Mucosa of descending colon (tissue), 3 donors: ENCODE results near the gene A2ML1. TPM values are rescaled to one million over a fixed set of nuclear protein-coding genes. Genes with fewer than 3 reads are reported as not detected.
A peak's percentile ranks its signal among the peaks of the same experiment; 100 is the strongest.

Experiments used
- ATAC-seq: fragments of 200-7000 bp; cut with Tn5 transposase; one replicate; pipeline ENCODE4 v1.9.1; 2020; ENCODE audit warnings: mild to moderate bottlenecking, moderate library complexity
- DNase-seq, 3 donors: peaks; one replicate each; pipeline ENCODE4 v3.0.0-alpha.2; 2020
- H3K36me3 ChIP-seq: fragments of 200-600 bp; one replicate; pipeline ENCODE4 v1.8.0; 2021; ENCODE audit warnings: low read depth, mild to moderate bottlenecking
- H3K4me1 ChIP-seq: fragments of 200-600 bp; one replicate; pipeline ENCODE4 v1.8.0; 2021; ENCODE audit warnings: low read depth, mild to moderate bottlenecking
- H3K4me3 ChIP-seq: fragments of 200-600 bp; one replicate; pipeline ENCODE4 v1.8.0; 2021; ENCODE audit warnings: mild to moderate bottlenecking
- H3K9me3 ChIP-seq: fragments of 200-600 bp; one replicate; pipeline ENCODE4 v1.8.0; 2021; ENCODE audit warnings: mild to moderate bottlenecking
- intact Hi-C, 2 donors: fragments of 100-400 bp; cut with DNase I in 1 of 2; cut with micrococcal nuclease in 1 of 2; formaldehyde crosslinking; loops; one replicate each; pipeline versions ENCODE4 v1.11.0 to v1.11.1; 2022; cut with DNase I, micrococcal nuclease
- total RNA-seq, 3 donors: library from RNA; stranded (reverse); fragmentation: NEBNext Ultra II Directional in 2 of 3; extraction: Animal tissue kit (Norgen Biotek cat#: 25700) in 2 of 3; gene quantifications; one replicate each; pipeline versions ENCODE4 v1.2.1 to v1.2.4, GENCODE V29; 2021 to 2023
- TF ChIP-seq, protein P1 (sequence below): fragments of 200-600 bp; IDR thresholded peaks from one replicate; pipeline ENCODE4 v1.8.0; 2022; ENCODE audit warnings: antibody characterized with exemption, mild to moderate bottlenecking
- donor health status: DM: no; HTN: no; CAD: no; lungs with moderate emphysema.
- donor health status: DM: no; HTN: no; CAD: no.
- donor health status: DM: no; HTN: yes; CAD: no.

A2ML1 gene
- total RNA-seq, 3 donors from 2014 or later = 0.46 TPM; not detected in 2

DNA sequence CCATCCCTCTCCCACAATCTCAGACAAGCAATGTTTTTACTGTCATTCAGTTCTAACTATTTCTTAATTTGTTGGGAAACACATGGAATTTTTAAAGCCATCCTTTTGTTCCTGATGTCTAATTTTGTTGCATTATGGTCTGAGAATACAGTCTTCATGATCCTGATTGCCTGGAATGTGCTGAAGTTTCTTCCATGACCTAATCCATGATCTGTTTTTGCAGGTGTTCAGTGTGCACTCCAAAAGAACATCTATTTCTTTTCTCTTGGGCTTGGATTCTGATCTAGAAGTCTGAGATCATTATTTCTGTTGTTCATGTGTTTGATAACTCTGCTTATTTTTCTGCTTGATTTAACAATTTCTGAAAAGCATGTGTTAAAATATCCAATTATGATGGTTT is 48.6 kb downstream of the A2ML1 start:
- DNase-seq (no peak), ATAC-seq (no peak)
- intact Hi-C loops = no loop called here

DNA sequence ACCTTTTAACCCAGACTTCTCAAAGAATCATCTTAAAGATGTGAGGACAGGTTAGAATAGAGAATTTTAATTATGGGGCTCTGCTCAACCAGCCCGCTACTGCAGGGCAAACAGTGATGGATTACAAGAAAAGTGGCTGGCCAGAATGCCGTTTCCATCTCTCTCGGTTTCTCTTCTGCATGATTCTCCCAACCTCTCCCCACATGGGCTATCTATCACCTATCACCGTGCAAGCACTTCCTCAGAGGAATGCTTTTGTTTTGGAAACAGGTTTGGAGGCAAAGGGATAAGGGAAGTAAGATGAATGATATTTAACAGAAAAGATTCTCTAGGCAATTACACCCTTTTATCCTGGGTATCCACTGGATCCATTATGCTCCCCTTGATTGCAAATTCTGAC is 54.5 kb downstream of the A2ML1 start:
- no peak for DNase-seq
- intact Hi-C loops = no loop called here
- no peaks in the 10 kb centered on the region for H3K36me3 ChIP-seq
- no peak for ATAC-seq
- H3K4me1 ChIP-seq = no peaks in the 10 kb centered on the region
- TF ChIP-seq, protein P1, sequence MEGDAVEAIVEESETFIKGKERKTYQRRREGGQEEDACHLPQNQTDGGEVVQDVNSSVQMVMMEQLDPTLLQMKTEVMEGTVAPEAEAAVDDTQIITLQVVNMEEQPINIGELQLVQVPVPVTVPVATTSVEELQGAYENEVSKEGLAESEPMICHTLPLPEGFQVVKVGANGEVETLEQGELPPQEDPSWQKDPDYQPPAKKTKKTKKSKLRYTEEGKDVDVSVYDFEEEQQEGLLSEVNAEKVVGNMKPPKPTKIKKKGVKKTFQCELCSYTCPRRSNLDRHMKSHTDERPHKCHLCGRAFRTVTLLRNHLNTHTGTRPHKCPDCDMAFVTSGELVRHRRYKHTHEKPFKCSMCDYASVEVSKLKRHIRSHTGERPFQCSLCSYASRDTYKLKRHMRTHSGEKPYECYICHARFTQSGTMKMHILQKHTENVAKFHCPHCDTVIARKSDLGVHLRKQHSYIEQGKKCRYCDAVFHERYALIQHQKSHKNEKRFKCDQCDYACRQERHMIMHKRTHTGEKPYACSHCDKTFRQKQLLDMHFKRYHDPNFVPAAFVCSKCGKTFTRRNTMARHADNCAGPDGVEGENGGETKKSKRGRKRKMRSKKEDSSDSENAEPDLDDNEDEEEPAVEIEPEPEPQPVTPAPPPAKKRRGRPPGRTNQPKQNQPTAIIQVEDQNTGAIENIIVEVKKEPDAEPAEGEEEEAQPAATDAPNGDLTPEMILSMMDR = no peak
- no peaks in the 10 kb centered on the region for H3K9me3 ChIP-seq
- no peak overlapping the region for H3K4me3 ChIP-seq

More for the DNA sequence above, 48.6 kb downstream of the A2ML1 start:
- Histone ChIP-seq H3K36me3 (no peaks in the 10 kb centered on the region), H3K4me1 (no peaks in the 10 kb centered on the region), H3K9me3 (no peaks in the 10 kb centered on the region), H3K4me3 (no peak overlapping the region)
- TF ChIP-seq, protein P1 = no peak

DNA sequence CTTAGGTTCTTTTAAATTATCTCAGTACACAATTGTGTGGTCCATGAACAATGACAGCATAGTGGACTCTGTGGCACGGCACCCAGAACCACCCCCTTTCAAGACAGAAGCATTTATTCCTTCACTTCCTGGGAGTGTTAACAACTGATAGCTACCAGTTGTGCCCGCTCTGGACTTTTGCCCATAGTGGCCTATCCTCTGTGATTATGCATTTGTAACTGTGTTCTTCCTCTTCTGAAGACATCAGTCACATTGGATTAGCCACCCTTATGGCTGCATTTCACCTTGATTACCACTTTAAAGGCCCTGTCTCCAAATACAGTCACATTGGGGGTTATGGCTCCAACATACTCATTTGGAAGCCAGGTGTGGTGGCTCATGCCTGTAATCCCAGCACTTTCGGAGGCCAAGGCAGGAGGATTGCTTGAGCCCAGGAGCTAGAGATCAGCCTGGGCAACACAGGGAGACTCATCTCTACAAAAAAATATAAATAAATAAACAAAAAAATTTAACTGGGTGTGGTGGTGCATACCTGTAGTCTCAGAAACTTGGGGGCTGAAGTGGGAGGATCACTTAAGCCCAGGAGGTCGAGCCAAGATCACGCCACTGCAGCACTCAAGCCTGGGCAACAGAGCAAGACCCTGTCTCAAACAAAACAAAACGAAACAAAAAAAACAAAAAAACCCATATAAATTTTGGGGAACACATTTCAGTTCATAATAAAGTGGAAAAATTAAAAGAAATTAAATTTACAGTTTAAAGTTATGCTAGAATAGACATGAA is 64.3 kb downstream of the A2ML1 start:
- ATAC-seq (no peak), DNase-seq (no peak)
- TF ChIP-seq, protein P1 = no peak

DNA sequence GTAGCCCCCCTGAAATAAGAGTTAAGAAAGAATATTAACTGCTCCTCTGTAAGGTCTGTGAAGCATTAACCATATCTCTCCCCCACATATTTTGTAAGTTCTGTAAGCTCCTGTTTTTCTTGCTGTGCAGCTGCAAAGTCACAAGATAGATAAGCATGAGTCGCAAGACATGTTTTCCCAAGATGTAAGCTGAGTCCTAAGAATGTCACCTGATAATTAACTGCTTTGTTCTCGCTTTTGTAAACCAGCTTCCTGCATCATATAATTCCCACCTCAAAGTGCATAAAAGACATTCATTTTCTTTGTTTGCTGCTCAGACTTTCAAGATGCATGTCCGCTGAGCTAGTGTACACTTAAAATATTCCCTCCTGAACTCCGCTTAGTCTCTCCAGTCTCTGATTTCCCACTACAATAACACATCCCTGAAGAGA is 64.9 kb downstream of the A2ML1 start:
- no peak for DNase-seq
- intact Hi-C loops = no loop called here
- no peak overlapping the region for H3K4me3 ChIP-seq

More for the DNA sequence above, 64.3 kb downstream of the A2ML1 start:
- H3K9me3 ChIP-seq = no peaks in the 10 kb centered on the region
- intact Hi-C loops = no loop called here
- H3K4me1 ChIP-seq = no peaks in the 10 kb centered on the region
- H3K36me3 ChIP-seq = no peaks in the 10 kb centered on the region
- H3K4me3 ChIP-seq = no peak overlapping the region

DNA sequence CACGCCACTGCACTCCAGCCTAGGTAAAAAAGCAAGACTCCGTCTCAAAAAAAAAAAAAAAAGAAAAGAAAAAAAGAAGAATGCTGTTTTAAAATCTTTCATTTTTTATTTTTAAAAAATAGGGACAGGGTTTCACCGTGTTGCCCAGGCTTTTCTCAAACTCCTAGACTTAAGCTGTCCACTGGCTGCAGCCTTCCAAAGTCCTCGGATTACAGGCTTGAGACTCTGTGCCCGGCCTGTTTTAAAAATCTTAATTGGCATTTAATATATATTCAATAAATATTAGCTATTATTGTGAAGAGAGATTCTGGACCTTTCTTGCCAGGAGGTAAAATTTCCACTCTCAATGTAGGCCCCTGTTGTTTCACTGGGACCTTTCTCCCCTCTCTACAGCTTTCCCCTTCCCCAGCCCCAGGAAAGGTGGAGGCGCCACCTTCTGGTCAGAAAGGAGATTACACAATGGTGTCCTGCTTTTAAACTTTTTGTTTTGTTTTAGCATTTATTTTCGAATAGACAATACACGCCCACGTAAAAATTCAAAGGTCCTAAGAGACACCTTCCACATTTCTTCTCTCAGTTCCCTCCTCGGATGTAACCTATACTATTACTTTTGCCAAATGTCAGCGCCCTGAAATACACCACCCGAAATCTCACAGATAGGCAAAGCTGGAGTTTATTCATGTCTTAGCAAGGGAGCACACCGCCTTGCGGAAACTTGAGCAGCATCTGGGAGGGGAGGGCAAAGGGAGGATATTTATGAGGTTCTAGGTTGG is 68.1 kb downstream of the A2ML1 start:
- intact Hi-C loops = loop anchor here in 1 of 2 donors (10.0 kb wide), 1 partner anchor 206 kb away; no protein-coding TSS in a partner anchor
- Histone ChIP-seq H3K9me3 (no peaks in the 10 kb centered on the region), H3K4me1 (no peaks in the 10 kb centered on the region), H3K4me3 (no peak overlapping the region), H3K36me3 (no peaks in the 10 kb centered on the region)
- TF ChIP-seq, protein P1 = peak; percentile 73
- ATAC-seq (peak; percentile 72), DNase-seq (peak in 1 of 3 donors; percentile 62)

More for the DNA sequence above, 64.9 kb downstream of the A2ML1 start:
- Histone ChIP-seq H3K4me1 (no peaks in the 10 kb centered on the region), H3K36me3 (no peaks in the 10 kb centered on the region), H3K9me3 (no peaks in the 10 kb centered on the region)
- no peak for ATAC-seq
- TF ChIP-seq, protein P1 = no peak
